Lung (tissue), 12 donors: ENCODE results near the gene SMPDL3A. TPM values are rescaled to one million over a fixed set of nuclear protein-coding genes. Genes with fewer than 3 reads are reported as not detected.

ENCODE experiments used
- ATAC-seq: fragments of 200-7000 bp; cut with Tn5 transposase; one replicate; pipeline ENCODE4 v1.9.1; 2020; ENCODE audit warnings: moderate number of reproducible peaks; ENCODE audit not compliant: insufficient read depth, low FRiP score
- DNase-seq, 3 donors: peaks; one replicate each; pipeline ENCODE4 v3.0.0-alpha.2; 2013 to 2017
- H3K27ac ChIP-seq, 2 donors: one replicate each; pipeline ENCODE4 v1.5.1; 2013; ENCODE audit warnings: mild to moderate bottlenecking in 2 of 2, moderate library complexity in 2 of 2, control low read depth in 1 of 2, inconsistent platforms in 1 of 2, low read depth in 1 of 2, low read length in 1 of 2
- H3K27me3 ChIP-seq, 3 donors: one replicate each; pipeline ENCODE4 v1.5.1; 2013; ENCODE audit warnings: low read length in 2 of 3; ENCODE audit not compliant: control insufficient read depth in 3 of 3, insufficient read depth in 3 of 3
- H3K36me3 ChIP-seq, 4 donors: one replicate each; pipeline ENCODE4 v1.5.1; 2013; ENCODE audit warnings: low read length in 4 of 4, mild to moderate bottlenecking in 1 of 4, moderate library complexity in 1 of 4; ENCODE audit not compliant: control insufficient read depth in 4 of 4, insufficient read depth in 4 of 4
- H3K4me1 ChIP-seq, 5 donors: one replicate each; pipeline ENCODE4 v1.5.1; 2013; ENCODE audit warnings: low read length in 5 of 5, mild to moderate bottlenecking in 2 of 5, moderate library complexity in 1 of 5; ENCODE audit not compliant: control insufficient read depth in 5 of 5, insufficient read depth in 5 of 5
- H3K4me3 ChIP-seq: one replicate; pipeline ENCODE4 v1.5.1; 2013; ENCODE audit warnings: mild to moderate bottlenecking, control low read depth, moderate library complexity
- H3K9ac ChIP-seq, 2 donors: one replicate each; pipeline ENCODE4 v1.5.1; 2013; ENCODE audit warnings: low read length in 2 of 2, control low read depth in 1 of 2; ENCODE audit not compliant: insufficient read depth in 1 of 2
- H3K9me3 ChIP-seq, 4 donors: one replicate each; pipeline ENCODE4 v1.5.1; 2013; ENCODE audit warnings: low read length in 3 of 4, mild to moderate bottlenecking in 1 of 4, moderate library complexity in 1 of 4; ENCODE audit not compliant: control insufficient read depth in 4 of 4, insufficient read depth in 3 of 4
- CTCF ChIP-seq: IDR thresholded peaks from 2 replicates; pipeline ENCODE4 v1.5.1; 2012; ENCODE audit warnings: mild to moderate bottlenecking; ENCODE audit errors: control extremely low read depth, extremely low read depth
- WGBS, 2 donors: extraction: QIAGEN DNeasy Blood & Tissue Kit; methylation state at CpG; one replicate each; pipeline ENCODE4 v1.1.7; 2013; 5-methylcytosine and 5-hydroxymethylcytosine counted together
- polyA plus RNA-seq, 2 donors: library from polyadenylated mRNA; stranded (reverse); fragments of 200-250 nt; gene quantifications; one replicate each; pipeline ENCODE4 v1.2.1, GENCODE V29; 2013
- total RNA-seq, 2 donors: library from RNA; depleted of rRNA in 1 of 2; stranded (reverse); fragments of >200 nt in 1 of 2; gene quantifications; one replicate each; pipeline ENCODE4 v1.2.1, GENCODE V29; 2014 to 2021
- donor health status: control.
- donor health status: control.
- donor health status: Bipolar disorder and iron deficiency.
- donor health status: healthy.
- donor health status: DM: yes; HTN: yes; CAD: no.

The SMPDL3A gene
- total and polyA plus RNA-seq, 4 donors = 14.0 to 55.2 (median 30.0) TPM

- ATAC-seq = no peak
- H3K4me3 ChIP-seq = no peak overlapping the region
- H3K4me1 ChIP-seq = peaks cover 0 to 44% (median 7%) of the 10 kb centered on the region in 5 donors
- 81 to 88% methylated on average over 4 of the region's 4 CpGs for WGBS, 2 donors
- no peak for TF ChIP-seq CTCF
- no peaks in the 10 kb centered on the region for H3K9me3 ChIP-seq
- no peaks in the 10 kb centered on the region for H3K27me3 ChIP-seq
- peak in 2 of 3 donors; percentile 50 to 61 for DNase-seq
- H3K36me3 ChIP-seq = peaks cover 0 to 29% (median 13%) of the 10 kb centered on the region in 4 donors
- peak overlapping the region in 1 of 2 donors; percentile 35 for H3K9ac ChIP-seq
- no peak overlapping the region for H3K27ac ChIP-seq
Measured at GRCh38 chr6:122799140-122799745, 10.2 kb downstream of the SMPDL3A start.

GRCh38 chr6:122799916-122800686 is 11.0 kb downstream of the SMPDL3A start:
- DNase-seq = no peak
- Histone ChIP-seq H3K36me3 (peaks cover 1 to 29% (median 13%) of the 10 kb centered on the region in 4 donors), H3K27me3 (no peaks in the 10 kb centered on the region), H3K9ac (no peak overlapping the region), H3K4me1 (peaks cover 0 to 52% (median 7%) of the 10 kb centered on the region in 5 donors), H3K9me3 (no peaks in the 10 kb centered on the region), H3K27ac (no peak overlapping the region), H3K4me3 (no peak overlapping the region)
- 86 to 92% methylated on average over 5 of the region's 5 CpGs for WGBS, 2 donors
- no peak for TF ChIP-seq CTCF
- ATAC-seq = no peak

- Histone ChIP-seq H3K27me3 (no peaks in the 10 kb centered on the region), H3K36me3 (peaks cover 1 to 29% (median 13%) of the 10 kb centered on the region in 4 donors), H3K9me3 (no peaks in the 10 kb centered on the region), H3K4me1 (peaks cover 0 to 59% (median 7%) of the 10 kb centered on the region in 5 donors), H3K9ac (no peak overlapping the region), H3K27ac (no peak overlapping the region), H3K4me3 (no peak overlapping the region)
- 89 to 93% methylated on average over 3 of the region's 3 CpGs for WGBS, 2 donors
- no peak for TF ChIP-seq CTCF
- ATAC-seq = no peak
- no peak for DNase-seq
Measured at GRCh38 chr6:122800906-122801305, 11.8 kb downstream of the SMPDL3A start.
